Loucy (cell line): Measurements from ENCODE around the gene UBE2U.
"Not testable (repeated sequence)": the region's sequence is repeated elsewhere in the genome, so short reads cannot be mapped to it uniquely, and the experiment has no call there.

ENCODE experiments used
- H2AFZ ChIP-seq: fragments of 200-600 bp; sonication (generic); 2 replicates; pipeline ENCODE4 v1.6.0; 2016; ENCODE audit warnings: antibody characterized with exemption, mild to moderate bottlenecking, low read length, moderate library complexity
- H3F3A ChIP-seq: fragments of 200-600 bp; 2 replicates; pipeline ENCODE4 v1.6.0; 2016; ENCODE audit warnings: antibody characterized with exemption, low read depth, mild to moderate bottlenecking
- H3K27me3 ChIP-seq: fragments of 200-600 bp; sonication (generic); 2 replicates; pipeline ENCODE4 v1.6.1; 2014; ENCODE audit warnings: low read length, mild to moderate bottlenecking; ENCODE audit not compliant: insufficient read depth, poor library complexity, severe bottlenecking
- H3K36me3 ChIP-seq: fragments of 200-600 bp; sonication (generic); 2 replicates; pipeline ENCODE4 v1.6.1; 2016; ENCODE audit warnings: low read length; ENCODE audit not compliant: insufficient read depth
- H3K4me1 ChIP-seq: fragments of 200-600 bp; sonication (generic); 2 replicates; pipeline ENCODE4 v1.5.1; 2014; ENCODE audit warnings: low read length, mild to moderate bottlenecking; ENCODE audit not compliant: insufficient read depth, poor library complexity, severe bottlenecking
- H3K4me2 ChIP-seq: fragments of 200-600 bp; sonication (generic); 2 replicates; pipeline ENCODE4 v1.6.0; 2014; ENCODE audit warnings: antibody characterized with exemption, low read length, low read depth, mild to moderate bottlenecking; ENCODE audit not compliant: poor library complexity, severe bottlenecking
- H3K4me3 ChIP-seq: fragments of 200-600 bp; sonication (generic); 2 replicates; pipeline ENCODE4 v1.5.1; 2014; ENCODE audit warnings: low read length, mild to moderate bottlenecking, mixed read lengths; ENCODE audit not compliant: poor library complexity, severe bottlenecking
- H3K79me2 ChIP-seq: fragments of 200-600 bp; sonication (generic); 2 replicates; pipeline ENCODE4 v1.6.1; 2014; ENCODE audit warnings: low read length; ENCODE audit not compliant: insufficient read depth
- H3K9ac ChIP-seq: fragments of 200-600 bp; sonication (generic); 2 replicates; pipeline ENCODE4 v1.6.0; 2014; ENCODE audit warnings: mild to moderate bottlenecking, low read depth, low read length, moderate library complexity; ENCODE audit not compliant: poor library complexity, severe bottlenecking
- H3K9me2 ChIP-seq: fragments of 200-600 bp; sonication (generic); replicated peaks from 2 replicates; pipeline ENCODE4 v1.6.1; 2016; ENCODE audit warnings: low read depth, low read length, mixed read lengths
- H3K9me3 ChIP-seq: fragments of 200-600 bp; sonication (generic); 2 replicates; pipeline ENCODE4 v1.6.1; 2014; ENCODE audit warnings: mild to moderate bottlenecking, antibody characterized with exemption, low read length, low read depth; ENCODE audit not compliant: insufficient read depth
- H4K20me1 ChIP-seq: fragments of 200-600 bp; sonication (generic); 2 replicates; pipeline ENCODE4 v1.6.0; 2014; ENCODE audit warnings: antibody characterized with exemption, low read length, mild to moderate bottlenecking; ENCODE audit not compliant: insufficient read depth, poor library complexity, severe bottlenecking
- EZH2phosphoT487 ChIP-seq: fragments of 200-600 bp; IDR thresholded peaks from 2 replicates; pipeline ENCODE4 v1.6.1; 2018; ENCODE audit warnings: antibody characterized with exemption, mild to moderate bottlenecking, moderate library complexity, borderline replicate concordance
- TF ChIP-seq, protein P1 (sequence below): fragments of 200-600 bp; sonication (generic); conservative IDR thresholded peaks from 2 replicates; pipeline ENCODE4 v1.5.1; 2014; ENCODE audit warnings: mild to moderate bottlenecking, antibody characterized with exemption, low read length

UBE2U gene

GRCh38 chr1:64258444-64258843 lies 55.0 kb downstream of the UBE2U start:
- not testable (repeated sequence) for H3K27me3 ChIP-seq, H3K9me2 ChIP-seq, H4K20me1 ChIP-seq, H3K79me2 ChIP-seq, H3K4me3 ChIP-seq, H3K9me3 ChIP-seq, H3K4me1 ChIP-seq, H3K36me3 ChIP-seq, H3K4me2 ChIP-seq, H3F3A ChIP-seq, H3K9ac ChIP-seq, H2AFZ ChIP-seq

- TF ChIP-seq EZH2phosphoT487, result no peak
- TF ChIP-seq, protein P1, sequence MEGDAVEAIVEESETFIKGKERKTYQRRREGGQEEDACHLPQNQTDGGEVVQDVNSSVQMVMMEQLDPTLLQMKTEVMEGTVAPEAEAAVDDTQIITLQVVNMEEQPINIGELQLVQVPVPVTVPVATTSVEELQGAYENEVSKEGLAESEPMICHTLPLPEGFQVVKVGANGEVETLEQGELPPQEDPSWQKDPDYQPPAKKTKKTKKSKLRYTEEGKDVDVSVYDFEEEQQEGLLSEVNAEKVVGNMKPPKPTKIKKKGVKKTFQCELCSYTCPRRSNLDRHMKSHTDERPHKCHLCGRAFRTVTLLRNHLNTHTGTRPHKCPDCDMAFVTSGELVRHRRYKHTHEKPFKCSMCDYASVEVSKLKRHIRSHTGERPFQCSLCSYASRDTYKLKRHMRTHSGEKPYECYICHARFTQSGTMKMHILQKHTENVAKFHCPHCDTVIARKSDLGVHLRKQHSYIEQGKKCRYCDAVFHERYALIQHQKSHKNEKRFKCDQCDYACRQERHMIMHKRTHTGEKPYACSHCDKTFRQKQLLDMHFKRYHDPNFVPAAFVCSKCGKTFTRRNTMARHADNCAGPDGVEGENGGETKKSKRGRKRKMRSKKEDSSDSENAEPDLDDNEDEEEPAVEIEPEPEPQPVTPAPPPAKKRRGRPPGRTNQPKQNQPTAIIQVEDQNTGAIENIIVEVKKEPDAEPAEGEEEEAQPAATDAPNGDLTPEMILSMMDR, result no peak
- Histone ChIP-seq H3K36me3 (no peaks in the 10 kb centered on the region), H3K9me3 (peaks cover 5% of the 10 kb centered on the region; the same call in 1 of the 2 replicates), H3F3A (no peaks in the 10 kb centered on the region), H3K9me2 (no peaks in the 10 kb centered on the region), H3K4me1 (no peaks in the 10 kb centered on the region), H4K20me1 (no peaks in the 10 kb centered on the region), H3K4me3 (no peak overlapping the region), H3K4me2 (no peak overlapping the region), H3K79me2 (no peaks in the 10 kb centered on the region), H3K27me3 (no peaks in the 10 kb centered on the region), H3K9ac (no peak overlapping the region), H2AFZ (no peak overlapping the region)
Observed at GRCh38 chr1:64263335-64263734, 59.9 kb downstream of the UBE2U start.

- H2AFZ ChIP-seq, result no peak overlapping the region
- no peaks in the 10 kb centered on the region for H4K20me1 ChIP-seq
- no peak for TF ChIP-seq EZH2phosphoT487
- TF ChIP-seq, protein P1, result no peak
- no peaks in the 10 kb centered on the region for H3K4me1 ChIP-seq
- no peak overlapping the region for H3K9ac ChIP-seq
- no peaks in the 10 kb centered on the region for H3K79me2 ChIP-seq
- H3K27me3 ChIP-seq, result no peaks in the 10 kb centered on the region
- H3K4me3 ChIP-seq, result no peak overlapping the region
- H3F3A ChIP-seq, result no peaks in the 10 kb centered on the region
- H3K4me2 ChIP-seq, result no peak overlapping the region
- H3K9me3 ChIP-seq, result peaks cover 5% of the 10 kb centered on the region; the same call in 1 of the 2 replicates
- H3K9me2 ChIP-seq, result no peaks in the 10 kb centered on the region
- H3K36me3 ChIP-seq, result no peaks in the 10 kb centered on the region
Observed at GRCh38 chr1:64263856-64264255, 60.4 kb downstream of the UBE2U start.

GRCh38 chr1:64265141-64265540 lies 61.7 kb downstream of the UBE2U start:
- Histone ChIP-seq H3K4me1 (no peaks in the 10 kb centered on the region), H3F3A (no peaks in the 10 kb centered on the region), H3K9ac (no peak overlapping the region), H3K36me3 (no peaks in the 10 kb centered on the region), H3K79me2 (no peaks in the 10 kb centered on the region), H3K9me2 (no peaks in the 10 kb centered on the region), H3K4me3 (no peak overlapping the region), H3K4me2 (no peak overlapping the region), H4K20me1 (no peaks in the 10 kb centered on the region), H3K27me3 (no peaks in the 10 kb centered on the region), H3K9me3 (no peaks in the 10 kb centered on the region), H2AFZ (no peak overlapping the region)
- TF ChIP-seq EZH2phosphoT487, result no peak
- TF ChIP-seq, protein P1, result no peak
